Measurements from ENCODE around the gene SPAG17. TPM values are rescaled to one million over a fixed set of nuclear protein-coding genes. Genes with fewer than 3 reads are reported as not detected.

SPAG17 gene
- total and polyA plus RNA-seq, 5 experiments from 2014 or later: not detected

DNA sequence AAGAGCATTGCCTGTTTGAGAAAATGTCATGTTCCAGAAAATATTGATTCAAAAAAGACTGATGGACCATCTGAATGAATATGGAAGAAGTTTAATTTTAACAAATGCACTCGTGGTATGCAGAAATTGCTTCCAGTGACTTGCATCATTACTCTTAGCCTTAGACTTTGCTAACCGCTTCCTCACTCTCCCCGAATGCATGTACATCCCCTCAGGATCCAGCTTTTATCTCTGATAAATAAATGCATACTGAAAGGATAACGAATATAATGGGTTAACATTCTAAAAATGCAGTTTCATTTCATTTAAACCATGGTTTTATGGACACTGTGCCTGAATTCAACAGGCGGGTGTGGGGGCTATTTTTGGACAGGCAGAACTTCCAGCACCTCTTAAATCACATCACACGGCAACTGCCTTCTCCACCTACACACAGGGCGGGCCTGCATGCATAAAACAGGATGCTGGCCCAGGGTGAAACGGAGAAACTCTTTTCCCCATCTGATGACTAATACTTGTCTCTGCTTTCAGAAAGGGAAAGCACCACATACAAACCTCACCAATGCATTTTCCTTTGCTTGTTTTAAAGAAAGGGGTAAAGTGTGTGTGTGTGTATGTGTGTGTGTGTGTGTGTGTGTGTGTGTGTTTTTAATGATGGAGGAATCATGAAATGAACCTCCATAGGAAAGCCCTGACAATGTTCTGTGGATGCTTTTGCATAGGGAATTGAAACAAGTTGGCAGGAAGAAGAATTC, 48.7 kb downstream of the SPAG17 start:
- no peak overlapping the region for H3K4me3 Mint-ChIP-seq
- H3K27me3 Mint-ChIP-seq: peaks cover 5 to 33% (median 10%) of the 10 kb centered on the region in 5 donors
- peaks cover 0 to 10% (median 0%) of the 10 kb centered on the region in 9 donors for H3K9me3 Mint-ChIP-seq
- H3K4me1 Mint-ChIP-seq: no peaks in the 10 kb centered on the region
- DNase-seq (no peak), ATAC-seq (no peak)
- POLR2A ChIA-PET: no interaction called here
- no peaks in the 10 kb centered on the region for H3K36me3 Mint-ChIP-seq
- no peak overlapping the region for H3K27ac Mint-ChIP-seq

DNA sequence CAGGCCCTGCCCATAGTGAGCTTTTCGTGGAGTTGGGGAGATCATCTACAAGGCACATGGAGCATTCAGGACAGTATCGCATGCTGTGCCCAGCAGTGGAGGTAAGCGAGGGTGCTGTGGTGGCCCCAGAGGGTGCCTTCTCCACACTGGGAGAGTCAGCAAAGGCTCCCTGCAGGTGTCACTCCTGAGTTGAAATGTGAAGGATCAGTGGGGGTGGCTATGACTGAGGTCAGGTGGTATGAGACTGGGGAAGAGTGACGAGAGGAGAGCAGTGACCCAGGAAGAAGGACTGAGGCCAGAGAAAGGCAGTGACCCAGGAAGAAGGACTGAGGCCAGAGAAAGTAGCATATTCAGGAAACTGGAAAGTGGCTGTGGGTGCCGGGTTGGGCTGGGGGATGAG, 53.0 kb downstream of the SPAG17 start:
- H3K27ac Mint-ChIP-seq: no peak overlapping the region
- H3K36me3 Mint-ChIP-seq: no peaks in the 10 kb centered on the region
- peaks cover 4 to 47% (median 16%) of the 10 kb centered on the region in 5 donors for H3K27me3 Mint-ChIP-seq
- ATAC-seq: no peak
- H3K9me3 Mint-ChIP-seq: peaks cover 0 to 16% (median 0%) of the 10 kb centered on the region in 9 donors
- no peak overlapping the region for H3K4me3 Mint-ChIP-seq
- no peaks in the 10 kb centered on the region for H3K4me1 Mint-ChIP-seq
- POLR2A ChIA-PET: no interaction called here
- no peak for DNase-seq

- peaks cover 2 to 35% (median 12%) of the 10 kb centered on the region in 5 donors for H3K27me3 Mint-ChIP-seq
- no peaks in the 10 kb centered on the region for H3K4me1 Mint-ChIP-seq
- H3K4me3 Mint-ChIP-seq: no peak overlapping the region
- peaks cover 0 to 16% (median 3%) of the 10 kb centered on the region in 9 donors for H3K9me3 Mint-ChIP-seq
- no peaks in the 10 kb centered on the region for H3K36me3 Mint-ChIP-seq
- ATAC-seq (no peak), DNase-seq (no peak)
- POLR2A ChIA-PET: no interaction called here
- H3K27ac Mint-ChIP-seq: no peak overlapping the region
These were observed 56.3 kb downstream of the SPAG17 start for GRCh38 chr1:118128761-118129160.

DNA sequence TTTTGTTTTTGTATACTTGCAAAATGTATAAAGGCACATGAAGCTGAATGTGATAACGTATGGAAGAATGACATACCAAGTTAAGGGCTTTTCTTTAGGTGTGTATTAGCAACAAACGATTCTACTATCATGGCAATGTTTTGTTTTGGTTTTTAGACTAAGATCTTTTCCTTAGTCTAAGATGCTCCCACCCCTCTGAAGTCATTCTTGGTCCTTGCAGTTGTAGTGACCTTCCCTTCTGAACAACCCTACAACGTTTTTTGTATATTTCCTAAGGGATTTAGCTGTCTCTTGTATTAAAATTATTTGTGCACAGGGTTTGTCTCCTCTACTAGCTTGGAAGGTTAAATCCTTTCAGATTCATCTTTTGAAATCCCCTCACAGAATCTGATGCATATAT, 61.0 kb downstream of the SPAG17 start:
- H3K4me3 Mint-ChIP-seq: no peak overlapping the region
- ATAC-seq (no peak), DNase-seq (no peak)
- POLR2A ChIA-PET: no interaction called here
- peaks cover 0 to 10% (median 2%) of the 10 kb centered on the region in 5 donors for H3K27me3 Mint-ChIP-seq
- H3K9me3 Mint-ChIP-seq: peaks cover 0 to 11% (median 0%) of the 10 kb centered on the region in 9 donors
- H3K27ac Mint-ChIP-seq: no peak overlapping the region
- no peaks in the 10 kb centered on the region for H3K36me3 Mint-ChIP-seq
- no peaks in the 10 kb centered on the region for H3K4me1 Mint-ChIP-seq

DNA sequence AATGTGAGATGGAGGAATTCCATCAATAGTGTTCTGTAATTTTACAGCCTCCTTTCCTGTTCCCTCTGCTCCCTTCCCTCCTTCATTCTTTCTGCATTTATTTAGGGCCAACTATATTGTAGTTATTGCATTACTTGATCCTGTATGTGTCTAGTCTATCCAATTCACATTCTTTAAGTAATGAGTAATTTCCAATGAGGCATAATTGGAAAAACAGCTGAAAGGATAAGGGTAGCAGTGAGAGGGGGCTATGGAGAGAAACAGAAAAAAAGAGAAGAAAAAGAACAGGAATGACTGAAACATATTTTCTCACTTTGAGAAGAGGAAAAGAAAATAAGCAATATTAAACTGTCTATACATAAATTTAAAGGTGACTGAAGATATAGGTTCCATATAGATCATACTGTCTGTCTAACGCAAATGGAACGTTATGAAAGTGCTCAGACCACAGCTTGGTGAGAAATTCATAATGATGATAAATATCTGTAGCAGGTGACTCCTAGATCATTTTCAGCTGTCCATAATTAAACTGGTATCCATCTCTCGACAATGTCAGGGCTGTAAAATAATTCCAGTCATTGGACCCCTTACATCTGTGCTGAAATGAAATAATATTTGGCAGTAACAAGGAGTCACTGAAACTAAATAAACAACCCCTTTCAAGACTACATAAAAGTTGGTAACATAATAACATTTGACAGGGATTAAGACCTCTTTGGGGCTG, 61.8 kb downstream of the SPAG17 start:
- no peak for DNase-seq
- Mint-ChIP-seq H3K27ac (no peak overlapping the region), H3K36me3 (no peaks in the 10 kb centered on the region), H3K4me1 (no peaks in the 10 kb centered on the region), H3K9me3 (peaks cover 0 to 8% (median 0%) of the 10 kb centered on the region in 9 donors), H3K27me3 (peaks cover 0 to 8% (median 2%) of the 10 kb centered on the region in 5 donors), H3K4me3 (no peak overlapping the region)
- POLR2A ChIA-PET: no interaction called here
- no peak for ATAC-seq

- no peak overlapping the region for H3K27ac Mint-ChIP-seq
- H3K36me3 Mint-ChIP-seq: no peaks in the 10 kb centered on the region
- peaks cover 0 to 5% (median 0%) of the 10 kb centered on the region in 9 donors for H3K9me3 Mint-ChIP-seq
- peaks cover under 1 to 9% (median 2%) of the 10 kb centered on the region in 5 donors for H3K27me3 Mint-ChIP-seq
- ATAC-seq (no peak), DNase-seq (no peak)
- POLR2A ChIA-PET: no interaction called here
- no peak overlapping the region for H3K4me3 Mint-ChIP-seq
- H3K4me1 Mint-ChIP-seq: no peaks in the 10 kb centered on the region
These were observed 62.6 kb downstream of the SPAG17 start for GRCh38 chr1:118122234-118123004.

- Mint-ChIP-seq H3K4me1 (no peaks in the 10 kb centered on the region), H3K4me3 (no peak overlapping the region), H3K27me3 (peaks cover 2 to 23% (median 7%) of the 10 kb centered on the region in 5 donors), H3K9me3 (no peaks in the 10 kb centered on the region), H3K36me3 (no peaks in the 10 kb centered on the region), H3K27ac (no peak overlapping the region)
- DNase-seq: no peak
- POLR2A ChIA-PET: no interaction called here
- ATAC-seq: no peak
These were observed 66.1 kb downstream of the SPAG17 start for GRCh38 chr1:118118873-118119463.

DNA sequence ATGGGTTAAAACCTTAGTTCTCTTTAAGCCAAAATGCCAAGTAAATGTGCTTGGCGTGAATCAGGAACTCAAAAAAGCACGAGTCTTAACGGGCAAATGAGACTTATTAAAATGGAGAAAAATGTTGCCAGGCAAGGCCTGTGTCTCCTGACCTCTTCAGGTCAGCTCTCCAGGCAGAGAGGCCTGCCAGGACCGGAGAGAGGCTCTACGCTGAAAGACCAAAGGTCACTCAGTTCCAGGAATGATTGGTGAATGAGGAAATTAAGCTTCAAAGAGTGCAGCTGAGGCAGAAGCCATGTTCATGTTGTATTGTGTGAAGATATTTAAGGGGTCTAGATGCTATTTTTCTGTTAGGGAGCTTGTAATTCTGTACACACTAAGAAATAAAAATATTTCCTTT, 66.6 kb downstream of the SPAG17 start:
- H3K27ac Mint-ChIP-seq: no peak overlapping the region
- H3K27me3 Mint-ChIP-seq: peaks cover 2 to 23% (median 7%) of the 10 kb centered on the region in 5 donors
- H3K4me1 Mint-ChIP-seq: no peaks in the 10 kb centered on the region
- H3K36me3 Mint-ChIP-seq: no peaks in the 10 kb centered on the region
- ATAC-seq (no peak), DNase-seq (no peak)
- POLR2A ChIA-PET: no interaction called here
- no peaks in the 10 kb centered on the region for H3K9me3 Mint-ChIP-seq
- no peak overlapping the region for H3K4me3 Mint-ChIP-seq

- Mint-ChIP-seq H3K4me1 (no peaks in the 10 kb centered on the region), H3K36me3 (no peaks in the 10 kb centered on the region), H3K27me3 (peaks cover 2 to 23% (median 7%) of the 10 kb centered on the region in 5 donors), H3K4me3 (no peak overlapping the region), H3K27ac (no peak overlapping the region), H3K9me3 (no peaks in the 10 kb centered on the region)
- POLR2A ChIA-PET: no interaction called here
- no peak for ATAC-seq
- no peak for DNase-seq
These were observed 67.5 kb downstream of the SPAG17 start for GRCh38 chr1:118117521-118117920.

DNA sequence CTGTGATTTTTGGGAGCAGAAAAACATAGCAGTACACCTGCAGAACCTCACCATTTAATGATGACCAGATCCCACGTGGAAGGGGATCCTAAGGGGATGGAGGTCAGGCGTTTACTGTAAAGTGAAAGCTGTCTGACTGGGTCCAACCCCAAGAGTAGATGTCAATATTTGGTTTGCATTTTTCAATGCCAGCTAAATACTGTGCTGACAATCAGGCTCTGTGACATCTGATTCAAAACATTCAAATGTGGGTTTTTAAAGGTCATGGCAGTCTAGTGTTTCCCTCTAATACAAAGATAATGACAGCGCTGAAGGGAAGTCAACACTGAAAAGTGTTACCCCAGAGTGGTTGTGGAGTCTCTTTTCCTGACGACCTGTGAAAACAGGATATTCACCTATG, 68.1 kb downstream of the SPAG17 start:
- no peak for DNase-seq
- H3K27me3 Mint-ChIP-seq: peaks cover 2 to 23% (median 7%) of the 10 kb centered on the region in 5 donors
- H3K4me3 Mint-ChIP-seq: no peak overlapping the region
- no peak for ATAC-seq
- H3K36me3 Mint-ChIP-seq: no peaks in the 10 kb centered on the region
- no peak overlapping the region for H3K27ac Mint-ChIP-seq
- no peaks in the 10 kb centered on the region for H3K9me3 Mint-ChIP-seq
- H3K4me1 Mint-ChIP-seq: no peaks in the 10 kb centered on the region
- POLR2A ChIA-PET: no interaction called here

DNA sequence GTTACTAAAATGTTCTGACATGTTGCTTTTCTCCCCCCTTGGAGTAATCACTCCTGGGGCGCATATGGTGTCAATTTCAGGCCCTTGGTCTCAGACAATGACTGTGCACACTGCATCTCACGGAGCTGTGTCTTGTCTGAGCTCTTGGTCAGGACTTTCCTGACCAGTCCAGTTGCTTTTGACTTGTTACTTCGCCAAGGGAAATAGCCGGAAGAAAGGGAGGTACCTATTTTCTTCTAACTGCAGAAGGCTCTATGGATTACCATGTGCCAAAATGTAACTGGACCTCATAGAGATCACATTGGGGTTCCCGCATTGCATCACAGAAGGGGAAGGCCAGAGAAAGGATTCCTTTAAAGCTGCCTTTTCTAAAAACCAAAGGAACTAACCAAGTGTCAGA, 68.6 kb downstream of the SPAG17 start:
- DNase-seq (no peak), ATAC-seq (no peak)
- Mint-ChIP-seq H3K4me1 (no peaks in the 10 kb centered on the region), H3K9me3 (peaks cover 0 to 2% (median 0%) of the 10 kb centered on the region in 9 donors), H3K36me3 (no peaks in the 10 kb centered on the region), H3K27ac (no peak overlapping the region), H3K4me3 (no peak overlapping the region), H3K27me3 (peaks cover 2 to 23% (median 7%) of the 10 kb centered on the region in 5 donors)
- POLR2A ChIA-PET: no interaction called here

- H3K36me3 Mint-ChIP-seq: no peaks in the 10 kb centered on the region
- H3K4me1 Mint-ChIP-seq: no peaks in the 10 kb centered on the region
- DNase-seq: no peak
- POLR2A ChIA-PET: no interaction called here
- no peak overlapping the region for H3K27ac Mint-ChIP-seq
- no peak for ATAC-seq
- peaks cover 2 to 23% (median 7%) of the 10 kb centered on the region in 5 donors for H3K27me3 Mint-ChIP-seq
- no peak overlapping the region for H3K4me3 Mint-ChIP-seq
- peaks cover 0 to 3% (median 0%) of the 10 kb centered on the region in 9 donors for H3K9me3 Mint-ChIP-seq
These were observed 69.3 kb downstream of the SPAG17 start for GRCh38 chr1:118115567-118116295.

Measured in naive thymus-derived CD8-positive, alpha-beta T cell (primary cell).